Activated gamma-delta T cell treated with Interleukin-2 at 50 U/mL for 16 hours (primary cell): Measurements from ENCODE around the gene TGDS.
A peak's percentile ranks its signal among the peaks of the same experiment; 100 is the strongest.
"Not testable (repeated sequence)": the region's sequence is repeated elsewhere in the genome, so short reads cannot be mapped to it uniquely, and the experiment has no call there.

Experiments used
- DNase-seq: peaks from one replicate; pipeline ENCODE4 v3.0.0-alpha.2; 2020

The TGDS gene

GRCh38 chr13:94549232-94550061 lies 46.5 kb downstream of the TGDS start:
- peak; percentile 88 for DNase-seq

- peak; percentile 39 for DNase-seq
Observed at GRCh38 chr13:94548821-94549231, 47.1 kb downstream of the TGDS start.

GRCh38 chr13:94548382-94548781 lies 47.6 kb downstream of the TGDS start:
- DNase-seq, result no peak

GRCh38 chr13:94546061-94546839 lies 49.7 kb downstream of the TGDS start:
- DNase-seq, result no peak

- DNase-seq, result no peak
Observed at GRCh38 chr13:94544922-94545321, 51.0 kb downstream of the TGDS start.

- no peak for DNase-seq
Observed at GRCh38 chr13:94542917-94543316, 53.0 kb downstream of the TGDS start.

- no peak for DNase-seq
Observed at GRCh38 chr13:94537740-94538630, 58.0 kb downstream of the TGDS start.

GRCh38 chr13:94535775-94536174 lies 60.2 kb downstream of the TGDS start:
- DNase-seq, result no peak

GRCh38 chr13:94535231-94535630 lies 60.7 kb downstream of the TGDS start:
- no peak for DNase-seq

- no peak for DNase-seq
Observed at GRCh38 chr13:94534166-94534565, 61.8 kb downstream of the TGDS start.

GRCh38 chr13:94532278-94532677 lies 63.7 kb downstream of the TGDS start:
- not testable (repeated sequence) for DNase-seq

GRCh38 chr13:94526956-94527355 lies 69.0 kb downstream of the TGDS start:
- not testable (repeated sequence) for DNase-seq

- no peak for DNase-seq
Observed at GRCh38 chr13:94525781-94526180, 70.2 kb downstream of the TGDS start.

GRCh38 chr13:94524407-94524806 lies 71.5 kb downstream of the TGDS start:
- no peak for DNase-seq
